ENCODE data around the gene EFCAB6.

DNA sequence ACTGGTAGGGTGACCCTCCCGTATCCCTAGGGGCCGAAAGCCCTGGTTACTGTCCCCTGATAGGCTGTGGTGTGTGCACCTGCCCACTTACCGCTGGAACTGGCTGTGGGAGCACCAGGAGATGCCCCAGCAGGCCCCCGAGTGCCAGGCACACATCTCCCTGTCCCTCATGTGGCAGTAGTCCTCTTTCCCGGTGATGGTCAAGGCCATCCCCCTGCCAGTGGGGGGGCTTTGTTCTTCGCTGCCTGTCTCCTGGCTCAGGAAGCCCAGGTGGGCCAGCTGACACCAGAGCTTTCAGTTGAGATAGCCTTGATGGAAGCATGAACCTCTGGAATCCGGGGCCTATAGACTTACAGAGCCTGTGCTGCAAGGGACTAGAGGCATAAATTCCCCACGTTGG is 299.8 kb downstream of the EFCAB6 start:
- TF ChIP-seq, protein P1, sequence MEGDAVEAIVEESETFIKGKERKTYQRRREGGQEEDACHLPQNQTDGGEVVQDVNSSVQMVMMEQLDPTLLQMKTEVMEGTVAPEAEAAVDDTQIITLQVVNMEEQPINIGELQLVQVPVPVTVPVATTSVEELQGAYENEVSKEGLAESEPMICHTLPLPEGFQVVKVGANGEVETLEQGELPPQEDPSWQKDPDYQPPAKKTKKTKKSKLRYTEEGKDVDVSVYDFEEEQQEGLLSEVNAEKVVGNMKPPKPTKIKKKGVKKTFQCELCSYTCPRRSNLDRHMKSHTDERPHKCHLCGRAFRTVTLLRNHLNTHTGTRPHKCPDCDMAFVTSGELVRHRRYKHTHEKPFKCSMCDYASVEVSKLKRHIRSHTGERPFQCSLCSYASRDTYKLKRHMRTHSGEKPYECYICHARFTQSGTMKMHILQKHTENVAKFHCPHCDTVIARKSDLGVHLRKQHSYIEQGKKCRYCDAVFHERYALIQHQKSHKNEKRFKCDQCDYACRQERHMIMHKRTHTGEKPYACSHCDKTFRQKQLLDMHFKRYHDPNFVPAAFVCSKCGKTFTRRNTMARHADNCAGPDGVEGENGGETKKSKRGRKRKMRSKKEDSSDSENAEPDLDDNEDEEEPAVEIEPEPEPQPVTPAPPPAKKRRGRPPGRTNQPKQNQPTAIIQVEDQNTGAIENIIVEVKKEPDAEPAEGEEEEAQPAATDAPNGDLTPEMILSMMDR (IDR thresholded peaks at IDR 0.05; ENCODE audit: low read length): no peak
- no peak for TF ChIP-seq EZH2 (IDR thresholded peaks at IDR 0.05; ENCODE audit: borderline replicate concordance, low read length)
